Thoracic aorta (tissue), 2 donors: Measurements from ENCODE around the gene USH2A. TPM values are rescaled to one million over a fixed set of nuclear protein-coding genes. Genes with fewer than 3 reads are reported as not detected.

Experiments used
- ATAC-seq: fragments of 150-250 bp; one replicate; pipeline ENCODE4 v1.8.0; 2017; ENCODE audit warnings: low read depth; ENCODE audit not compliant: insufficient number of reproducible peaks, low FRiP score
- DNase-seq: peaks from one replicate; pipeline ENCODE4 v3.0.0-alpha.2; 2020; ENCODE audit warnings: low spot score
- H3K27ac ChIP-seq, 2 donors: fragments of 200-600 bp; sonication (generic); 1 replicate in 1 of 2; 2 replicates in 1 of 2; pipeline ENCODE4 v1.5.1; 2016; ENCODE audit warnings: mild to moderate bottlenecking in 2 of 2, moderate library complexity in 2 of 2
- H3K27me3 ChIP-seq: fragments of 200-600 bp; sonication (generic); replicated peaks from 2 replicates; pipeline ENCODE4 v1.6.0; 2016; ENCODE audit warnings: mild to moderate bottlenecking; ENCODE audit not compliant: insufficient read depth
- H3K36me3 ChIP-seq: fragments of 200-600 bp; sonication (generic); one replicate; pipeline ENCODE4 v1.5.1; 2016
- H3K4me1 ChIP-seq, 2 donors: fragments of 200-600 bp; sonication (generic); 1 replicate in 1 of 2; 2 replicates in 1 of 2; pipeline versions ENCODE4 v1.5.1 to v1.6.0; 2016; ENCODE audit warnings: low read depth in 2 of 2, mild to moderate bottlenecking in 1 of 2; ENCODE audit not compliant: control insufficient read depth in 1 of 2
- H3K4me3 ChIP-seq: fragments of 200-600 bp; sonication (generic); 2 replicates; pipeline ENCODE4 v1.5.1; 2016; ENCODE audit warnings: mild to moderate bottlenecking
- H3K9me3 ChIP-seq: fragments of 200-600 bp; sonication (generic); 2 replicates; pipeline ENCODE4 v1.5.1; 2016
- total RNA-seq, 2 donors: library from RNA; depleted of rRNA; stranded (reverse); fragments of >200 nt; gene quantifications; one replicate each; pipeline versions ENCODE4 v1.1.0 to v1.2.3, GENCODE V29; 2016
- TF ChIP-seq, protein P1 (sequence below): fragments of 200-600 bp; sonication (generic); IDR thresholded peaks from one replicate; pipeline ENCODE4 v1.5.1; 2019; ENCODE audit warnings: antibody characterized with exemption

USH2A gene
- total RNA-seq, 2 donors from 2014 or later = not detected

DNA sequence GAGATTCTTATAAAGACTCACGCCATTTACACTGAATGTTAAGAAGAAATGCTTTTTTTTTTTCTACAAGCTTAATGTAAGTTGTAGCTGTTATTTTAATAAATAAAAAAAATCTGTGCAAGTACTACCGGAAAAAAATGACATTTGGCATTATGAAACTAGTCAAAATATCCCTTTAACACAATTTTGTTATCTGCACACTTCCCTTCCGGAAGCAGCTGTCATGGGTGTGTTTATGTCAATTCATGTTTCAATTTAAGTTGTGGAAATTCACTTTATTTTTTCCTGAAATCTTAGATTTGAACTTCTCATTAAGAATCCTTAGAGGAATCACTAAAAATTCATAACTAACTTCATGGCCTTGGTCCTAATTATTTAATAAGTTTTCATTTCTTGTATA, 548.0 kb downstream of the USH2A start:
- ATAC-seq = no peak
- H3K4me1 ChIP-seq = no peaks in the 10 kb centered on the region
- TF ChIP-seq, protein P1, sequence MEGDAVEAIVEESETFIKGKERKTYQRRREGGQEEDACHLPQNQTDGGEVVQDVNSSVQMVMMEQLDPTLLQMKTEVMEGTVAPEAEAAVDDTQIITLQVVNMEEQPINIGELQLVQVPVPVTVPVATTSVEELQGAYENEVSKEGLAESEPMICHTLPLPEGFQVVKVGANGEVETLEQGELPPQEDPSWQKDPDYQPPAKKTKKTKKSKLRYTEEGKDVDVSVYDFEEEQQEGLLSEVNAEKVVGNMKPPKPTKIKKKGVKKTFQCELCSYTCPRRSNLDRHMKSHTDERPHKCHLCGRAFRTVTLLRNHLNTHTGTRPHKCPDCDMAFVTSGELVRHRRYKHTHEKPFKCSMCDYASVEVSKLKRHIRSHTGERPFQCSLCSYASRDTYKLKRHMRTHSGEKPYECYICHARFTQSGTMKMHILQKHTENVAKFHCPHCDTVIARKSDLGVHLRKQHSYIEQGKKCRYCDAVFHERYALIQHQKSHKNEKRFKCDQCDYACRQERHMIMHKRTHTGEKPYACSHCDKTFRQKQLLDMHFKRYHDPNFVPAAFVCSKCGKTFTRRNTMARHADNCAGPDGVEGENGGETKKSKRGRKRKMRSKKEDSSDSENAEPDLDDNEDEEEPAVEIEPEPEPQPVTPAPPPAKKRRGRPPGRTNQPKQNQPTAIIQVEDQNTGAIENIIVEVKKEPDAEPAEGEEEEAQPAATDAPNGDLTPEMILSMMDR = no peak

DNA sequence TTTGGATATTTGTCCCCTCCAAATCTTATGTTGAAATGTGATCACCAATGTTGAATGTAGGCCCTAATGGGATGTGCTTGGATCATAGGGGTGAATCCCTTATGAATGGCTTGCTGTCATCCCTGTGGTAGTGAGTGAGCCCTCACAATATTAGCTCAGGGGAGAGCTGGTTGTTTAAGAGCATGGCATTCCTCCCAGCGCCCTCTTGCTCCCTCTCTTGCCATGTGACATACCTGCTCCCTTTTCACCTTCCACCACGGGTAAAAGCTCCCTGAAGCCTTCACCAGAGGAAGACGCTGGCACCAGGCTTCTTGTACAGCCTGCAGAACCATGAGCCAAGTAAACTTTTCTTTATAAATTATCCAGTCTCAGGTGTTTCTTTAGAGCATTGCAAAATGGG, 550.6 kb downstream of the USH2A start:
- TF ChIP-seq, protein P1 = no peak
- Histone ChIP-seq H3K9me3 (no peaks in the 10 kb centered on the region), H3K27ac (no peak overlapping the region)

More for the DNA sequence above, 548.0 kb downstream of the USH2A start:
- DNase-seq = no peak
- Histone ChIP-seq H3K27me3 (no peaks in the 10 kb centered on the region), H3K36me3 (no peaks in the 10 kb centered on the region), H3K4me3 (no peak overlapping the region), H3K27ac (no peak overlapping the region), H3K9me3 (no peaks in the 10 kb centered on the region)

GRCh38 chr1:215868500-215868899, 554.7 kb downstream of the USH2A start:
- H3K4me3 ChIP-seq = no peak overlapping the region
- DNase-seq = no peak
- no peak for ATAC-seq
- no peak overlapping the region for H3K27ac ChIP-seq
- H3K27me3 ChIP-seq = no peaks in the 10 kb centered on the region
- no peaks in the 10 kb centered on the region for H3K36me3 ChIP-seq
- TF ChIP-seq, protein P1 = no peak
- no peaks in the 10 kb centered on the region for H3K4me1 ChIP-seq
- no peaks in the 10 kb centered on the region for H3K9me3 ChIP-seq

More for the DNA sequence above, 550.6 kb downstream of the USH2A start:
- no peak for DNase-seq
- H3K4me1 ChIP-seq = no peaks in the 10 kb centered on the region
- no peak overlapping the region for H3K4me3 ChIP-seq
- H3K36me3 ChIP-seq = no peaks in the 10 kb centered on the region
- H3K27me3 ChIP-seq = no peaks in the 10 kb centered on the region
- no peak for ATAC-seq

- H3K9me3 ChIP-seq = no peaks in the 10 kb centered on the region
- no peak for ATAC-seq
- H3K36me3 ChIP-seq = no peaks in the 10 kb centered on the region
- no peak for DNase-seq
- H3K27ac ChIP-seq = no peak overlapping the region
- TF ChIP-seq, protein P1 = no peak
- no peak overlapping the region for H3K4me3 ChIP-seq
- no peaks in the 10 kb centered on the region for H3K27me3 ChIP-seq
- H3K4me1 ChIP-seq = no peaks in the 10 kb centered on the region
These were observed 558.2 kb downstream of the USH2A start for GRCh38 chr1:215865060-215865459.

- H3K27me3 ChIP-seq = no peaks in the 10 kb centered on the region
- no peaks in the 10 kb centered on the region for H3K4me1 ChIP-seq
- no peaks in the 10 kb centered on the region for H3K36me3 ChIP-seq
- H3K4me3 ChIP-seq = no peak overlapping the region
- ATAC-seq = no peak
- no peak for DNase-seq
- TF ChIP-seq, protein P1 = no peak
- no peak overlapping the region for H3K27ac ChIP-seq
- no peaks in the 10 kb centered on the region for H3K9me3 ChIP-seq
These were observed 559.5 kb downstream of the USH2A start for GRCh38 chr1:215863796-215864195.
